ENCODE data around the gene DCAF17.
"Not testable (repeated sequence)": the region's sequence is repeated elsewhere in the genome, so short reads cannot be mapped to it uniquely, and the experiment has no call there.

DCAF17 gene

GRCh38 chr2:171411214-171411613 lies 22.8 kb upstream of the DCAF17 start:
- DNase-seq = no peak

- DNase-seq = no peak
Observed at GRCh38 chr2:171411791-171412483, 22.1 kb upstream of the DCAF17 start.

- no peak for DNase-seq
Observed at GRCh38 chr2:171412571-171413175, 21.4 kb upstream of the DCAF17 start.

GRCh38 chr2:171414645-171415044 lies 19.4 kb upstream of the DCAF17 start:
- DNase-seq = not testable (repeated sequence)

- DNase-seq = peak; percentile 85
Observed at GRCh38 chr2:171416009-171416926, 17.8 kb upstream of the DCAF17 start.

- DNase-seq = no peak
Observed at GRCh38 chr2:171419333-171419732, 14.7 kb upstream of the DCAF17 start.

GRCh38 chr2:171420728-171421563 lies 13.1 kb upstream of the DCAF17 start:
- no peak for DNase-seq

- DNase-seq = not testable (repeated sequence)
Observed at GRCh38 chr2:171422710-171423495, 11.1 kb upstream of the DCAF17 start.

- no peak for DNase-seq
Observed at GRCh38 chr2:171430516-171431410, 3.3 kb upstream of the DCAF17 start.

- no peak for DNase-seq
Observed at GRCh38 chr2:171431677-171432167, 2.3 kb upstream of the DCAF17 start.

GRCh38 chr2:171432206-171432968 lies 1.6 kb upstream of the DCAF17 start:
- DNase-seq = no peak

- peak; percentile 63 for DNase-seq
Observed at GRCh38 chr2:171432969-171433762, 860 bp upstream of the DCAF17 start.

GRCh38 chr2:171433763-171434012 lies 338 bp upstream of the DCAF17 start, which contains the start of gene METTL8:
Gene METTL8 (minus strand): TSS chr2:171433990. CDS start chr2:171392185, 41,805 bp downstream.
- DNase-seq = no peak

GRCh38 chr2:171436307-171436706 lies 2.3 kb downstream of the DCAF17 start:
- no peak for DNase-seq

GRCh38 chr2:171441470-171441869 lies 7.4 kb downstream of the DCAF17 start:
- DNase-seq = no peak

GRCh38 chr2:171447675-171448074 lies 13.6 kb downstream of the DCAF17 start:
- DNase-seq = no peak

- no peak for DNase-seq
Observed at GRCh38 chr2:171451074-171451473, 17.0 kb downstream of the DCAF17 start.

- DNase-seq = no peak
Observed at GRCh38 chr2:171452773-171453172, 18.7 kb downstream of the DCAF17 start.

GRCh38 chr2:171459498-171459897 lies 25.5 kb downstream of the DCAF17 start:
- DNase-seq = no peak

Data from stimulated activated CD8-positive, alpha-beta memory T cell treated with anti-CD3 and anti-CD28 coated beads, Interleukin-4, amount 100 ng/mL, for 48 hours (primary cell).